Body of pancreas (tissue), 4 donors: ENCODE measurements around the gene RUVBL2.

ENCODE experiments used
- CTCF ChIP-seq, 7 experiments: fragments of 450-650 bp in 4 of 7; fragments of 200-600 bp in 3 of 7; sonication (generic) in 3 of 7; IDR thresholded peaks; one replicate each; pipeline ENCODE4 v1.5.1; 2016 to 2019; ENCODE audit warnings: antibody characterized with exemption in 7 of 7
- POLR2A ChIP-seq, 3 donors: fragments of 450-650 bp; IDR thresholded peaks; one replicate each; pipeline ENCODE4 v1.6.1; 2016; ENCODE audit warnings: antibody characterized with exemption in 3 of 3, mild to moderate bottlenecking in 2 of 3

GRCh38 chr19:48964205-48965039, 29.3 kb upstream of the RUVBL2 start:
- TF ChIP-seq CTCF (IDR thresholded peaks at IDR 0.05) (no peak), POLR2A (IDR thresholded peaks at IDR 0.05) (no peak)
